ENCODE results near the gene RMDN3. TPM values are rescaled to one million over a fixed set of nuclear protein-coding genes. Genes with fewer than 3 reads are reported as not detected.

RMDN3 gene
- total and polyA plus RNA-seq, 9 of the 15 experiments (the other 6 are each of a cell fraction or from before 2014, with no cell fraction given), result 8.1 to 38.2 (median 25.9) TPM

DNA sequence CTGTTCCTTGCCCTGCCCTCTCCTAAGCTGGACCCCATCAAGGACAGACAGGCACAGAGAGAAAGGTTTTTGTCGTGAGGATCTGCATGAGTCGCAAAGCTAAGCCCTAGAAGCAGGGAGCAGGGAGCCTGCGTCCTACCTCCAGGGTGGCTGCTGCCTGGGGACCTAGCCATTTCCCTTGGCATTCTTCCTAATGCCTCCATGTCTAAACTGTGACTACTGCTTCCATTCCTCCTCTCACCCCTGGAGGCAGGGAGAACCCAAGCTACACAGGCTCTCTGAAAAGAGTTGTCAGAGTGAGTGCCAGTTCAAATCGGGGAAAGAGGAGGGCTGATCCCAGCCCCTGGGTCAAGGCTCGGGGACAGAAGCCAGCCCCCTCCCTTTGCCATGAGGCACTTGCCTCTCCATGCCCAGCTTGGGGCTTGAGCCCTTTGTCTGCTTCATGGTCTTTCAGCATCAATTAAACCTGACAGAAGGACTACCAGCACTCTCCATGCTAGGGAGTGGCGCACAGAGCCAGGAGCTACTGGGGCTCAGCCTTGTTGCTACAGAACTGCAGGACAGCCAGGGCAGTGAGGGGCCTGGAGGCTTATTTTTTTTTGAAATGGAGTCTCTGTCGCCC, 11.3 kb upstream of the RMDN3 start (continued):
- TF ChIP-seq, protein P1, sequence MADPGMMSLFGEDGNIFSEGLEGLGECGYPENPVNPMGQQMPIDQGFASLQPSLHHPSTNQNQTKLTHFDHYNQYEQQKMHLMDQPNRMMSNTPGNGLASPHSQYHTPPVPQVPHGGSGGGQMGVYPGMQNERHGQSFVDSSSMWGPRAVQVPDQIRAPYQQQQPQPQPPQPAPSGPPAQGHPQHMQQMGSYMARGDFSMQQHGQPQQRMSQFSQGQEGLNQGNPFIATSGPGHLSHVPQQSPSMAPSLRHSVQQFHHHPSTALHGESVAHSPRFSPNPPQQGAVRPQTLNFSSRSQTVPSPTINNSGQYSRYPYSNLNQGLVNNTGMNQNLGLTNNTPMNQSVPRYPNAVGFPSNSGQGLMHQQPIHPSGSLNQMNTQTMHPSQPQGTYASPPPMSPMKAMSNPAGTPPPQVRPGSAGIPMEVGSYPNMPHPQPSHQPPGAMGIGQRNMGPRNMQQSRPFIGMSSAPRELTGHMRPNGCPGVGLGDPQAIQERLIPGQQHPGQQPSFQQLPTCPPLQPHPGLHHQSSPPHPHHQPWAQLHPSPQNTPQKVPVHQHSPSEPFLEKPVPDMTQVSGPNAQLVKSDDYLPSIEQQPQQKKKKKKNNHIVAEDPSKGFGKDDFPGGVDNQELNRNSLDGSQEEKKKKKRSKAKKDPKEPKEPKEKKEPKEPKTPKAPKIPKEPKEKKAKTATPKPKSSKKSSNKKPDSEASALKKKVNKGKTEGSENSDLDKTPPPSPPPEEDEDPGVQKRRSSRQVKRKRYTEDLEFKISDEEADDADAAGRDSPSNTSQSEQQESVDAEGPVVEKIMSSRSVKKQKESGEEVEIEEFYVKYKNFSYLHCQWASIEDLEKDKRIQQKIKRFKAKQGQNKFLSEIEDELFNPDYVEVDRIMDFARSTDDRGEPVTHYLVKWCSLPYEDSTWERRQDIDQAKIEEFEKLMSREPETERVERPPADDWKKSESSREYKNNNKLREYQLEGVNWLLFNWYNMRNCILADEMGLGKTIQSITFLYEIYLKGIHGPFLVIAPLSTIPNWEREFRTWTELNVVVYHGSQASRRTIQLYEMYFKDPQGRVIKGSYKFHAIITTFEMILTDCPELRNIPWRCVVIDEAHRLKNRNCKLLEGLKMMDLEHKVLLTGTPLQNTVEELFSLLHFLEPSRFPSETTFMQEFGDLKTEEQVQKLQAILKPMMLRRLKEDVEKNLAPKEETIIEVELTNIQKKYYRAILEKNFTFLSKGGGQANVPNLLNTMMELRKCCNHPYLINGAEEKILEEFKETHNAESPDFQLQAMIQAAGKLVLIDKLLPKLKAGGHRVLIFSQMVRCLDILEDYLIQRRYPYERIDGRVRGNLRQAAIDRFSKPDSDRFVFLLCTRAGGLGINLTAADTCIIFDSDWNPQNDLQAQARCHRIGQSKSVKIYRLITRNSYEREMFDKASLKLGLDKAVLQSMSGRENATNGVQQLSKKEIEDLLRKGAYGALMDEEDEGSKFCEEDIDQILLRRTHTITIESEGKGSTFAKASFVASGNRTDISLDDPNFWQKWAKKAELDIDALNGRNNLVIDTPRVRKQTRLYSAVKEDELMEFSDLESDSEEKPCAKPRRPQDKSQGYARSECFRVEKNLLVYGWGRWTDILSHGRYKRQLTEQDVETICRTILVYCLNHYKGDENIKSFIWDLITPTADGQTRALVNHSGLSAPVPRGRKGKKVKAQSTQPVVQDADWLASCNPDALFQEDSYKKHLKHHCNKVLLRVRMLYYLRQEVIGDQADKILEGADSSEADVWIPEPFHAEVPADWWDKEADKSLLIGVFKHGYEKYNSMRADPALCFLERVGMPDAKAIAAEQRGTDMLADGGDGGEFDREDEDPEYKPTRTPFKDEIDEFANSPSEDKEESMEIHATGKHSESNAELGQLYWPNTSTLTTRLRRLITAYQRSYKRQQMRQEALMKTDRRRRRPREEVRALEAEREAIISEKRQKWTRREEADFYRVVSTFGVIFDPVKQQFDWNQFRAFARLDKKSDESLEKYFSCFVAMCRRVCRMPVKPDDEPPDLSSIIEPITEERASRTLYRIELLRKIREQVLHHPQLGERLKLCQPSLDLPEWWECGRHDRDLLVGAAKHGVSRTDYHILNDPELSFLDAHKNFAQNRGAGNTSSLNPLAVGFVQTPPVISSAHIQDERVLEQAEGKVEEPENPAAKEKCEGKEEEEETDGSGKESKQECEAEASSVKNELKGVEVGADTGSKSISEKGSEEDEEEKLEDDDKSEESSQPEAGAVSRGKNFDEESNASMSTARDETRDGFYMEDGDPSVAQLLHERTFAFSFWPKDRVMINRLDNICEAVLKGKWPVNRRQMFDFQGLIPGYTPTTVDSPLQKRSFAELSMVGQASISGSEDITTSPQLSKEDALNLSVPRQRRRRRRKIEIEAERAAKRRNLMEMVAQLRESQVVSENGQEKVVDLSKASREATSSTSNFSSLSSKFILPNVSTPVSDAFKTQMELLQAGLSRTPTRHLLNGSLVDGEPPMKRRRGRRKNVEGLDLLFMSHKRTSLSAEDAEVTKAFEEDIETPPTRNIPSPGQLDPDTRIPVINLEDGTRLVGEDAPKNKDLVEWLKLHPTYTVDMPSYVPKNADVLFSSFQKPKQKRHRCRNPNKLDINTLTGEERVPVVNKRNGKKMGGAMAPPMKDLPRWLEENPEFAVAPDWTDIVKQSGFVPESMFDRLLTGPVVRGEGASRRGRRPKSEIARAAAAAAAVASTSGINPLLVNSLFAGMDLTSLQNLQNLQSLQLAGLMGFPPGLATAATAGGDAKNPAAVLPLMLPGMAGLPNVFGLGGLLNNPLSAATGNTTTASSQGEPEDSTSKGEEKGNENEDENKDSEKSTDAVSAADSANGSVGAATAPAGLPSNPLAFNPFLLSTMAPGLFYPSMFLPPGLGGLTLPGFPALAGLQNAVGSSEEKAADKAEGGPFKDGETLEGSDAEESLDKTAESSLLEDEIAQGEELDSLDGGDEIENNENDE (IDR thresholded peaks at IDR 0.05; ENCODE audit: low read depth, low read length), result no peak
- TF ChIP-seq MED1 (CRISPR knock-in tag; IDR thresholded peaks at IDR 0.05; ENCODE audit: borderline replicate concordance) (0 out of 2 replicates have a peak, but pooled peaks have one; percentile 33), POLR2H (tag; IDR thresholded peaks at IDR 0.05; ENCODE audit: low read depth) (no peak), PTTG1 (tag; IDR thresholded peaks at IDR 0.05; ENCODE audit: low read depth) (no peak), SUPT5H (IDR thresholded peaks at IDR 0.05) (peak; percentile 26; the same call in 1 of the 2 replicates)

Measured in K562 (cell line).